ENCODE results near the gene HPS1. TPM values are rescaled to one million over a fixed set of nuclear protein-coding genes. Genes with fewer than 3 reads are reported as not detected.
A peak's percentile ranks its signal among the peaks of the same experiment; 100 is the strongest.

Gene HPS1
- 31.1 and 36.4 TPM in 2 replicates for total RNA-seq (2014; rRNA removed; shearing (Covaris generic))
- 54.3 and 68.0 TPM in 2 replicates for polyA plus RNA-seq (2015; cell fraction: cytosol; rRNA removed)
- polyA plus RNA-seq (2015; cell fraction: nucleus; rRNA removed) = 156 and 173 TPM in 2 replicates

DNA sequence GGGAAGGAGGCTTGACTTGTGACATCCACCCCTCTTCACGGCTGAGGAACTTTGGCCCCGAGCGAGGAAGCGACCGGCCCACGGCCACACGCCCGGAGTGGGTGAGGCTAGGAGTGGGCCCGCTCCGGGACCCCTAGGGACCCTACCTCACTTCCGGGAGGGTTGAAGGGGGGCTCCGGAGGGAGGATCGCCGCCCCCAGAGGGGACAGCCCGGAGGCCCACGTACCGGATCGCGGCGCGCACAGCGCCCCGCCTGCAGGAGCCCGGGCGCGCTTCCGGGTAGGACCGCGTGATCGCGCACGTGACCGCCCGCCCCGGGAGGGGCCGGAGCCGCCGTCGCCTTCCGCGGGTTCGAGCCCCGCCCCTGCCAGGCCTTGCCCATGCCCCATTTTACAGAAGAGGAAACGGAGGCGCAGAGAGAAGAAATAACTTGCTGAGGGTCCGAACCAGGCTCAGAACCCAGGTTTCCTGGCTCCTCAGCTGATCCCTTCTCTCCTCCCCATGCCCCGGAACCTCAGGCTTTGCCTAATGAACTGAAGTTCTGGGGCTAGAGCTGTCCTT, at the start of gene HPS1:
HPS1 (minus strand) TSS at position 275 of the 561 bp plus-strand sequence. CDS start 3,695 bp downstream, outside the sequence.
- peak; percentile 65 for DNase-seq (ENCODE audit: low read depth, low spot score)
- in situ Hi-C loops (cut with HindIII; ENCODE audit: low pct_unique_long_range_greater_than_20kb, low sequenced_read_pairs) = no loop called here

DNA sequence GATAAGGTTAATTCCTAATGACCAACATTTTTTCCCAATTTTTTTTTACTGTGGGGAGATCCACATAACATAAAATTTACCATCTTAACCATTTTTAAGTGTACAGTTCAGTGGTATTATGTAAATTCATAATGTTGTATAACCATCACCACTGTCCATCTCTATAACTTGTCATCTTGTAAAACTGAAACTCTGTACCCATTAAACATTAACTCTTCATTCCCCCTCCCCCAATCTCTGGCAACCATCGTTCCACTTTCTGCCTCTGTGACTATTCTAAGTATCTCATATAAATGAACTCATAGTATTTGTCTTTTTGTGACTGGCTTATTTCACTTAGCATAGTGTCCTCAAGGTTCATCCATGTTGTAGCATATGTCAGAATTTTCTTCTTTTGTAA, 46.0 kb upstream of the HPS1 start:
- DNase-seq (ENCODE audit: low read depth, low spot score) = no peak
- in situ Hi-C loops (cut with HindIII; ENCODE audit: low pct_unique_long_range_greater_than_20kb, low sequenced_read_pairs) = no loop called here

GRCh38 chr10:98489561-98490481, 43.1 kb upstream of the HPS1 start:
- in situ Hi-C loops (cut with HindIII; ENCODE audit: low pct_unique_long_range_greater_than_20kb, low sequenced_read_pairs) = no loop called here
- DNase-seq (ENCODE audit: low read depth, low spot score) = no peak

DNA sequence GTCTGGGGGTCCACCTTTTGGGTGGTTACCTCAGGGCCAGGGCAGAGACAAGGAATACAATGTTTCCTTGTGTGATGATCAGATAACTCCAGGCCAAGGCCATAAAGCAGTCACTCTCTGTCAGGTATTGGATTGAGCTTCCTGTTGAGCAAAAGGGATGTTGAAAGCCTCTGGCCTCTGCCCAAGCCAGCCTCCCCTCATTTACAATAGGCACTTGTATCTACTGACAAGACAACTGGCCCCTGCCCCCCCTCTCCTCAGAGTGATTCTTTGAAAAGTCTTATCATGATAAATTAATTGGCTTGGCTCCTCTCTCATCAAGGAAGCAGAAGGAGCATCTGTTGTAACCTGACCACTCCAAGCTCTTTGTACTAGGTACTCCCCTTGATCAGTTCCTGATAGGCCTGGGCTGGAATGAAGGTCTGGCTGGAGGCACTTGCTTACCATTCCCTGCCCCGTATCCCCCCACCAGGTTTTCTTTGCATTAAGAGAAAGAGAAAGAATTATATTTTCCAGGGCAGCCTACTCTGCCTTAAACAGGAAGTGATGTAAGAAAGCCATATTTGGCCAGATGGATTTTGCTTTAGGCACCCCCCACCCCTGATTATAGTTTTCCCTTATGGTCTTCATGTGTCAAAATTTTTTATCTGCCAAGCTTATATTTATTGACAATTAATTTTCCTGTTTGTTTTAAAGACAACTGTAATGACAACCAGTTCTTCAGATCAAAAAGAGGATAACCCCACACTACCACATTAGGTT, 42.1 kb upstream of the HPS1 start:
- in situ Hi-C loops (cut with HindIII; ENCODE audit: low pct_unique_long_range_greater_than_20kb, low sequenced_read_pairs) = no loop called here
- peak; percentile 72 for DNase-seq (ENCODE audit: low read depth, low spot score)

- DNase-seq (ENCODE audit: low read depth, low spot score) = no peak
- in situ Hi-C loops (cut with HindIII; ENCODE audit: low pct_unique_long_range_greater_than_20kb, low sequenced_read_pairs) = no loop called here
Measured at GRCh38 chr10:98487649-98488048, 40.9 kb upstream of the HPS1 start.

- in situ Hi-C loops (cut with HindIII; ENCODE audit: low pct_unique_long_range_greater_than_20kb, low sequenced_read_pairs) = no loop called here
- DNase-seq (ENCODE audit: low read depth, low spot score) = no peak
Measured at GRCh38 chr10:98486421-98486820, 39.7 kb upstream of the HPS1 start.

- in situ Hi-C loops (cut with HindIII; ENCODE audit: low pct_unique_long_range_greater_than_20kb, low sequenced_read_pairs) = no loop called here
- DNase-seq (ENCODE audit: low read depth, low spot score) = no peak
Measured at GRCh38 chr10:98485959-98486358, 39.2 kb upstream of the HPS1 start.

DNA sequence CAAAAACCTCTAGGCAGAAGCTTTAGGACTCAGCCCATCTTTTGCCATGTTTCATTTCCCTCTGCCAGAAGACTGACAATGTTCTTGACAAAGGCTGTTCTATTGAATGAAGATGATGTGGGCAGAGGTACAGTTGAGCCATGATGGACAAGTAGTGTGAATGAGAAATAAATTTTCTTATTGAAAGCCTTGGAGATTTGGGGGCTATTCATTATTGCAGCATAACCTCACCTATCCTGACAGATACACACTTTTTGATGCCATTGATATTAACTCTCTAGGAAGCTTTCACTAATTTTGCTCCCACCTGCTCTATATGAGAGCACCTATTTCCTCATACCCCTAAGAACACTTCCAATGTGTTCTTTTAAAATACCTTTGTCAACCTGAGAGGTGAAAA, 36.9 kb upstream of the HPS1 start:
- in situ Hi-C loops (cut with HindIII; ENCODE audit: low pct_unique_long_range_greater_than_20kb, low sequenced_read_pairs) = no loop called here
- DNase-seq (ENCODE audit: low read depth, low spot score) = no peak

DNA sequence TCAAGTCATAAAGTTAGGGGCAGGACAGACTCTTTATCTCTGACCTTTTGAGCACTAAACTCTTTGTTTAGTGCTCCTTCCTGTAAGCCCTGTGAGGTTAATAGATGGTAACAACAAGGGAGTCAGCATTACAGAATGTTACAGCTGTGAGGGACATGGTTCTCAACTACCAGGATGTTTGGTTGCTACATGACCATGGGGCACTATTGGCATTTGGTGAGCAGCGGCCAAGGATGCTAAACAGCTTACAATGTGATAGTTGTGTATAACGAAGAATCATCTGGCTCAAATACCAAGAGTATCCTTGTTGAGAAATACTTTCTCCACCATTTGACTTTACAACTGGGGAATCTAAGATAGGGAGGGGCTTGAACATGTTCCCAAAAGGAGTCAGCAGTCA, 35.4 kb upstream of the HPS1 start:
- in situ Hi-C loops (cut with HindIII; ENCODE audit: low pct_unique_long_range_greater_than_20kb, low sequenced_read_pairs) = no loop called here
- no peak for DNase-seq (ENCODE audit: low read depth, low spot score)

DNA sequence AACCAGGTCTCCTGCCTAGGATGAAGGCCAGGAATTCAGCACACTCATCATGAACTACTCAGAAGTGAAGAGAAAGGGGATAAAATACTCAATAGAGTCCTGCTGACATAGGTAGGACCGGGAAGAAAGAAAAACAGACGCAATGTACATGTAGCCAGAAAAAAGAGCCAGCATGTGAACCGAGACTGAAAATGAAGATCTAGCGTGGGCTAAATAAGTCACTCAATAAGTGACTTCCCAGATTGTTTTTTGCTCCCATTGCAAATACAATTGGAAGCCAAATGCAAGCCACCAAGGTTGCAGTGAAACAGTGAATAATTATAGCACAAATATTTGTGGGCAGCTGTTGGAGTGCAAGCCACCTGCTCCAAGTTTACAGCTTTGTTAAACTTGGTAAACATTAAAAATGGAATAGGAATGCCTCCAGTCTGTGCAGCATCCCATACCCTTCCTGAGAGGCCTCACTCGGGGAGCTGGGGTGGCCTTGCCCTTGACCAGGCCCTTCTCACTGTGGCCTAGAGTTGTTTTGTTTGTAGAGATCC, 34.7 kb upstream of the HPS1 start:
- in situ Hi-C loops (cut with HindIII; ENCODE audit: low pct_unique_long_range_greater_than_20kb, low sequenced_read_pairs) = no loop called here
- no peak for DNase-seq (ENCODE audit: low read depth, low spot score)

DNA sequence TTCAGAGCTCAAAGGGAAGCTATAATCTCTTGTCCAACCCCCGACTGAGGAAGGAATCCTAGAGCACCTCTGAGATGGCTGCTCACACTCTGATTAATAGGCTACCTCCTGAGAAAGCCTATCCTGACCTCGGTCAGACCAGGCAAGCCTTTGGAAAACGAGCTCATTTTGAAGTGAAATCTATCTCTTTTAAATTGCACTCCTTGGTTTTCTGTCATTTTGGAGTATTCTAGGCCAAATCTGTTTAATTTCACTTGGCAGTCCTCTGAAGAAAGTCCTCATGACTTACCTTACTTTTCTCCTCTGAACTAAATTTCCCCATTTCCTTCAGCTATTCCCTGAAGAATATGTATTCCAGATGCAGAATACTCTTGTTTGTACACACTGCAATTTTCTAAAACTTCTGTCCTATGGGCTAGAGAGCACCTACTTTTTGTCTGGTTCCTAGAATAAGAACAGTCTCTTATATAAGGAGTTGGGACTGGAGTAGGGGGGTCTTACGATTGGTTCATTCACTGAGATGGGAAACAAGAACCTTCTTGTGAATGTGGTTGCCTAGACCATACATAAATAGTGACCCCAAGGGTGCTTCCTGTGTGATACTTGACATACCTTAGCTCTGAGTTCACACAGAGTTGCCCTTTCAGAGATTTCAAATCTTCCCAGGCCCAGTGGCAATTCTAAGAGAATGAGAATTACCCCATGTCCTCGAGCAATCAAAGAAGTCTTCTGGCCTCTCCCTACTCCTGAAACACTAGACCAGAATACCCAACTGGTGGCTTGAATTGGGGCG, 31.9 kb upstream of the HPS1 start:
- DNase-seq (ENCODE audit: low read depth, low spot score) = peak; percentile 35
- in situ Hi-C loops (cut with HindIII; ENCODE audit: low pct_unique_long_range_greater_than_20kb, low sequenced_read_pairs) = no loop called here

- in situ Hi-C loops (cut with HindIII; ENCODE audit: low pct_unique_long_range_greater_than_20kb, low sequenced_read_pairs) = no loop called here
Measured at GRCh38 chr10:98477861-98478260, 31.1 kb upstream of the HPS1 start.

GRCh38 chr10:98474628-98475027, 27.9 kb upstream of the HPS1 start:
- no peak for DNase-seq (ENCODE audit: low read depth, low spot score)
- in situ Hi-C loops (cut with HindIII; ENCODE audit: low pct_unique_long_range_greater_than_20kb, low sequenced_read_pairs) = no loop called here

More at GRCh38 chr10:98477861-98478260, 31.1 kb upstream of the HPS1 start:
- DNase-seq (ENCODE audit: low read depth, low spot score) = no peak

DNA sequence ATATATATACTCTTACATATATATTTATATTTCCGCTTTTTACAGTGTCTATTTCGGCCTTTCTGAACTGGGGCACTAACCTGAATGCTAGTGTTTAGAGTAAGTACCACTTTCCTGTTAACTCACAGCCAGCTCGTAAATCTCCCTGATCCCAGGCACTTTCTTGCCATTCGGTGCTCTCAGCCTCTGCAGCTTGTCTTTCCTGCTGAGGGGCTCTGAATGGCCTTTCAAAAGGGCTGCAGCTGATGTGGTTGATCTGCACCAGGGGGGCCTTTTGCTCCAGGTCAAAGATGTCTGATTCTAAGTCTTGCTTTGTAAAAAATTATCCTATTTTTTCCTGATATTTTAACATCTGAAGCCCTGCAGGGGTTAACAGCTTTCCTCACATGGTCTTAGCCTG, 25.5 kb upstream of the HPS1 start:
- no peak for DNase-seq (ENCODE audit: low read depth, low spot score)
- in situ Hi-C loops (cut with HindIII; ENCODE audit: low pct_unique_long_range_greater_than_20kb, low sequenced_read_pairs) = no loop called here

DNA sequence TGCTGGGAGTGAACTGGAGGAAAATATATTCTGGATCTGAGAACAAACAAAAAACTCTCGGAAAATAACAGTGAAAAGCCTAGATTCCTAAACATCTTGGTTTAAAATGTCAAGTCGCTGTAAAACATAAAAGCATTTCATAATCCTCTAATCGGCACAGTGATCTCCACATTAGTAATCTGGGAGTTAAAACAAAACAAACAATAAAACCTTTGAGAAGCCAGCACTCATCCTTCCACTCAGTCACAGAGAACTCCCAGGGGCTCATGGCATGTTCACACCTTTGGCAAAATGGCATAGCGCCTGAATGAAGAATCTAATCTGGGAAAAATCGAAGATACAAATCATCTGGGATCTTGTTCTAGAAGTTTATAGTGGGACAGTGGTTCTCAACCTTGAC, 24.1 kb upstream of the HPS1 start:
- in situ Hi-C loops (cut with HindIII; ENCODE audit: low pct_unique_long_range_greater_than_20kb, low sequenced_read_pairs) = no loop called here
- no peak for DNase-seq (ENCODE audit: low read depth, low spot score)

DNA sequence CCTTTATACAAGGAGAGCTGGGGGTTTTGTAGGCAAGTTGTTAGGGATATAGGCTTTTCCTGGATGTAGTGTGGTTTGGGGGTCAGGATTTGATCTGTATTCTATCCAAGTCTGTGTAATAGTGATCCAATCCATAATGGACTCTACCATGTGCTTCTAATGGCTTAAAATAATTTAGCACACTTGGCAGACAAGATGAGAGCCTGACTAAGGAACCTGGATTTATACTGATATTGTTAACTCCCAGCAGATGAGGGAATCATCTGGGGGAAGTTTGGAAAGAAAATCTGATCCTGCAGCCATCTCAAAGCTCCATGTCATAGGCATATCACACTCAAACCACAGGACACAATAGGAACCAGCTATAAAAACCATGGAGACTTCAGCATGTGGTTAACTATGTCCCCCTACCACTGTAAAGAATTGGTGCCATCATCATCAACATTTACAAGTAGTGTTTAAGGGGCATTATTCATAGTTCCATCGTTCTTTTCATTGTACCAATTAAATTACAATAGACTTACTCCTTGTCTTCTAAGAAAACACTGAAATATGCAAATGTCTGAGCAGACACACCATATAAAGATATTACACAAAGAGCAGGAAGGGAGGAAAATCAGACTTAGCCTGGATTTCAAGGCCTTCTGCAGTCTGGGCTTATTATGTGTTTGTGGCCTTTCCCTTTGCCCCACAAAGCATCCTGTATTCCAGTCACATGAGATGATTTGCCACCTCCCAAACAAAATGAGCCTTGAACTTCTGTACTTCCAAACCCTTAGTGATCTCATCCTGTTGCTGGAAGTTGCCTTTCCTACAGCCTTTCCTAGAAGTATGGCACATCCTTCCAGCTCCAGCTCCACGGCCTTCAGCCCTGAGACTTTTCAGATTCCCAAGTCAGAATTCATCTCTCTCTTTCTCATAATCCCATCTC, 22.5 kb upstream of the HPS1 start:
- DNase-seq (ENCODE audit: low read depth, low spot score) = peak; percentile 30
- in situ Hi-C loops (cut with HindIII; ENCODE audit: low pct_unique_long_range_greater_than_20kb, low sequenced_read_pairs) = no loop called here
